Activated gamma-delta T cell (primary cell): ENCODE measurements around the gene ACSF3.

Experiments used
- DNase-seq: peaks from one replicate; lab custom pipeline; 2025; lab: John Stamatoyannopoulos, UW

ACSF3 gene

GRCh38 chr16:89145406-89146161 lies 51.9 kb downstream of the ACSF3 start:
- DNase-seq = no peak

GRCh38 chr16:89146211-89147005 lies 52.8 kb downstream of the ACSF3 start:
- DNase-seq = no peak

GRCh38 chr16:89147085-89147817 lies 53.6 kb downstream of the ACSF3 start:
- DNase-seq = no peak

GRCh38 chr16:89149386-89149785 lies 55.7 kb downstream of the ACSF3 start:
- DNase-seq = no peak

- DNase-seq = no peak
These were observed 56.6 kb downstream of the ACSF3 start for GRCh38 chr16:89150090-89150835.

- no peak for DNase-seq
These were observed 57.3 kb downstream of the ACSF3 start for GRCh38 chr16:89150981-89151380.

- DNase-seq = no peak
These were observed 59.4 kb downstream of the ACSF3 start for GRCh38 chr16:89152831-89153700.

- DNase-seq = no peak
These were observed 60.2 kb downstream of the ACSF3 start for GRCh38 chr16:89153848-89154271.

- DNase-seq = no peak
These were observed 60.9 kb downstream of the ACSF3 start for GRCh38 chr16:89154390-89155183.

GRCh38 chr16:89155184-89155679 lies 61.6 kb downstream of the ACSF3 start:
- no peak for DNase-seq

GRCh38 chr16:89155851-89156739 lies 62.4 kb downstream of the ACSF3 start:
- no peak for DNase-seq

- DNase-seq = no peak
These were observed 63.3 kb downstream of the ACSF3 start for GRCh38 chr16:89156740-89157645.

- no peak for DNase-seq
These were observed 64.1 kb downstream of the ACSF3 start for GRCh38 chr16:89157778-89158177.

- DNase-seq = no peak
These were observed 65.6 kb downstream of the ACSF3 start for GRCh38 chr16:89159066-89159849.

GRCh38 chr16:89159850-89160354 lies 66.2 kb downstream of the ACSF3 start:
- DNase-seq = no peak

- no peak for DNase-seq
These were observed 67.5 kb downstream of the ACSF3 start for GRCh38 chr16:89160977-89161701.
